HG02678 (cell line): ENCODE data around the gene PCDH10.

Source experiments
- ATAC-seq: cut with Tn5 transposase; IDR thresholded peaks from one replicate; pipeline ENCODE4 v1.9.1; 2021; ENCODE audit warnings: mild to moderate bottlenecking, moderate library complexity; ENCODE audit not compliant: unreplicated experiment

Gene PCDH10

DNA sequence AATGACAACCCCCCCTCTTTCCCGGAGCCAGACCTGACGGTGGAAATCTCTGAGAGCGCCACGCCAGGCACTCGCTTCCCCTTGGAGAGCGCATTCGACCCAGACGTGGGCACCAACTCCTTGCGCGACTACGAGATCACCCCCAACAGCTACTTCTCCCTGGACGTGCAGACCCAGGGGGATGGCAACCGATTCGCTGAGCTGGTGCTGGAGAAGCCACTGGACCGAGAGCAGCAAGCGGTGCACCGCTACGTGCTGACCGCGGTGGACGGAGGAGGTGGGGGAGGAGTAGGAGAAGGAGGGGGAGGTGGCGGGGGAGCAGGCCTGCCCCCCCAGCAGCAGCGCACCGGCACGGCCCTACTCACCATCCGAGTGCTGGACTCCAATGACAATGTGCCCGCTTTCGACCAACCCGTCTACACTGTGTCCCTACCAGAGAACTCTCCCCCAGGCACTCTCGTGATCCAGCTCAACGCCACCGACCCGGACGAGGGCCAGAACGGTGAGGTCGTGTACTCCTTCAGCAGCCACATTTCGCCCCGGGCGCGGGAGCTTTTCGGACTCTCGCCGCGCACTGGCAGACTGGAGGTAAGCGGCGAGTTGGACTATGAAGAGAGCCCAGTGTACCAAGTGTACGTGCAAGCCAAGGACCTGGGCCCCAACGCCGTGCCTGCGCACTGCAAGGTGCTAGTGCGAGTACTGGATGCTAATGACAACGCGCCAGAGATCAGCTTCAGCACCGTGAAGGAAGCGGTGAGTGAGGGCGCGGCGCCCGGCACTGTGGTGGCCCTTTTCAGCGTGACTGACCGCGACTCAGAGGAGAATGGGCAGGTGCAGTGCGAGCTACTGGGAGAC, 1.6 kb downstream of the PCDH10 start:
- ATAC-seq = no peak

DNA sequence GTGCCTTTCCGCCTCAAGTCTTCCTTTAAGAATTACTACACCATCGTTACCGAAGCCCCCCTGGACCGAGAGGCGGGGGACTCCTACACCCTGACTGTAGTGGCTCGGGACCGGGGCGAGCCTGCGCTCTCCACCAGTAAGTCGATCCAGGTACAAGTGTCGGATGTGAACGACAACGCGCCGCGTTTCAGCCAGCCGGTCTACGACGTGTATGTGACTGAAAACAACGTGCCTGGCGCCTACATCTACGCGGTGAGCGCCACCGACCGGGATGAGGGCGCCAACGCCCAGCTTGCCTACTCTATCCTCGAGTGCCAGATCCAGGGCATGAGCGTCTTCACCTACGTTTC, 2.2 kb downstream of the PCDH10 start:
- ATAC-seq = no peak

DNA sequence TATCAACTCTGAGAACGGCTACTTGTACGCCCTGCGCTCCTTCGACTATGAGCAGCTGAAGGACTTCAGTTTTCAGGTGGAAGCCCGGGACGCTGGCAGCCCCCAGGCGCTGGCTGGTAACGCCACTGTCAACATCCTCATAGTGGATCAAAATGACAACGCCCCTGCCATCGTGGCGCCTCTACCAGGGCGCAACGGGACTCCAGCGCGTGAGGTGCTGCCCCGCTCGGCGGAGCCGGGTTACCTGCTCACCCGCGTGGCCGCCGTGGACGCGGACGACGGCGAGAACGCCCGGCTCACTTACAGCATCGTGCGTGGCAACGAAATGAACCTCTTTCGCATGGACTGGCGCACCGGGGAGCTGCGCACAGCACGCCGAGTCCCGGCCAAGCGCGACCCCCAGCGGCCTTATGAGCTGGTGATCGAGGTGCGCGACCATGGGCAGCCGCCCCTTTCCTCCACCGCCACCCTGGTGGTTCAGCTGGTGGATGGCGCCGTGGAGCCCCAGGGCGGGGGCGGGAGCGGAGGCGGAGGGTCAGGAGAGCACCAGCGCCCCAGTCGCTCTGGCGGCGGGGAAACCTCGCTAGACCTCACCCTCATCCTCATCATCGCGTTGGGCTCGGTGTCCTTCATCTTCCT, 2.7 kb downstream of the PCDH10 start:
- ATAC-seq = no peak

DNA sequence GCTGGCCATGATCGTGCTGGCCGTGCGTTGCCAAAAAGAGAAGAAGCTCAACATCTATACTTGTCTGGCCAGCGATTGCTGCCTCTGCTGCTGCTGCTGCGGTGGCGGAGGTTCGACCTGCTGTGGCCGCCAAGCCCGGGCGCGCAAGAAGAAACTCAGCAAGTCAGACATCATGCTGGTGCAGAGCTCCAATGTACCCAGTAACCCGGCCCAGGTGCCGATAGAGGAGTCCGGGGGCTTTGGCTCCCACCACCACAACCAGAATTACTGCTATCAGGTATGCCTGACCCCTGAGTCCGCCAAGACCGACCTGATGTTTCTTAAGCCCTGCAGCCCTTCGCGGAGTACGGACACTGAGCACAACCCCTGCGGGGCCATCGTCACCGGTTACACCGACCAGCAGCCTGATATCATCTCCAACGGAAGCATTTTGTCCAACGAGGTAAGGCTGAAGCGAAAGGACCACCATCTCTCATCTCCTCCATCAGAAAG, 3.3 kb downstream of the PCDH10 start:
- ATAC-seq = no peak

DNA sequence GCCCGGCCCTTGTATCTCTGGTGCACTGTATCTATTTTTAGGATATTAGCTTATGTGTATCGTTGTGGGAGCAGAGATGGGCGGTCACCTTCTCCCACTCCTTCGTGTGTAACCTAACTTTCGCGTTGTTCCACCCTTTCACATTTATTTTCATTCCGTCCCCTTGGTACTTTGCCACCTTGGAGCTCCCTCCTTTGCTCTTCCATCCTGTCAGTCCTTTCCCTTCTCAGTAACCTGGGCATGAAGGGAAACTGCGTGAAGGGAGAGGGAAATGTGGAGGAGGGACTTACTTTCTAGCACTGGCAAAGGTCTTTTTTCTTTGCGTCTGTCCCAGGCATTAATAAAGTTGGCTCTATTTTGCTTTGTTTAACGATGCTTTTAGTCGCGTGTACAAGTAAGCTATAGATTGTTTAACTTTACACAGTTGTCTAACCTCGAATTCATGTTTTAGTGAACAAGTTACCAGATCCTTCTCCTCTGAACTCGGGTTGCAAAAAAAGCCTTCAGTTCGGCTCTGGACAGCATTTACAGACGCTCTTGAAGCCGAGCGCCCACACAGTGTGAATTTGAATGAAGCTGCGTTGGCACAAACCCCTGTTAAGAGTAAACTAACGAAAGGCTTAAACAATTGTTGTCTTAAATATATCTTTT, 3.9 kb downstream of the PCDH10 start:
- no peak for ATAC-seq

DNA sequence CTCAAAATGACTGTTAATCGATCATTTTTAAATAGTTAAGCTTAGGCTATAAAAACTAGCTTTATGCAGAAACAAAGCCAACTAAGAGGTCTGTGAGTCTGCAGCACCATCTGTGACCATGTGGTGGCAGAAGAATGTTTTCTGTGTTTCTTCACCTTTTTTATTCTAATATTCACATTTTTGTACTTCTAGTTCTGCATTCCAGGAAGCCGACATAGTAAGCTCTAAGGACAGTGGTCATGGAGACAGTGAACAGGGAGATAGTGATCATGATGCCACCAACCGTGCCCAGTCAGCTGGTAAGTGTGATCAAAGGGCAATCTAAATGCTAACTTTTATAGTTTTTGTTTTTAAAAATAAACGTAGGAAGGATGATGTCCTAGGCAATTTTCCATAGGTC, 5.6 kb downstream of the PCDH10 start:
- no peak for ATAC-seq

DNA sequence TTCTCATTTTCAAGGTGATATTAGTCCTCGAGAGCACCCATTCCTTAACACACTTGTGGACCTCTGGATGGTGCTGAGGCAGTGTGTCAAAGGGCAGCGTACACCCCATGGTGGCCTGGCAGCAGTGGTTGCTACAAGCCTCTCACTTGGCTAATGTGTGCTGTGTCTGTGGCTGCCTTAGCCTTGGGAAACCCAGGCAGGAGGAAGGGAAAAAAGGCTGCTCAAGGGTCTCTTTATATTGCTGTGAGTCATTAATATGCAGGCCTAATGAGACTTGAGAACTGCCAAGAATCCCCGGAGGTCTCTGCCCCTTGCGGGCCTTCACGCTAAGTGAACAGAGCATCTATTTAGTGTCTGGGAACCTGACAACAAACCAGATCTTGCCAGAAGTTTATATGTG, 7.0 kb downstream of the PCDH10 start:
- no peak for ATAC-seq

DNA sequence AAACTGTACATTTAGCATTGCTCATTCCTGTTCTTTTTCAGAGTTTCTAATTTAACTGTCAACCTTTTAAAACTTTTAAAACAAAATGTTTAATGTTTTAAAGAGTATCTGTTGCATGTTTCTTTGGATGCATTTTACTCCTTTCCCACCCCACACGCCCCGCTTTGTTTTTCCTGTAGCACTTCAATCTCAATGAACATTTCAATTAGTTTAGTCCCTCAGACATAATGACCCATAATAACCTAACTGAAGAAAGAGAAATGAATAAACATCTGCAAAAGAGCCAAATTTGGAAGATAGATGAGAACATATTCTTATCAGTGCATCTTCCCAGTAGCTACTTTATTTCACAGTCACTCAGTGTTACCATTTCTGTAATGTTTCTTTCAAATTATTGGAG, 7.5 kb downstream of the PCDH10 start:
- no peak for ATAC-seq

DNA sequence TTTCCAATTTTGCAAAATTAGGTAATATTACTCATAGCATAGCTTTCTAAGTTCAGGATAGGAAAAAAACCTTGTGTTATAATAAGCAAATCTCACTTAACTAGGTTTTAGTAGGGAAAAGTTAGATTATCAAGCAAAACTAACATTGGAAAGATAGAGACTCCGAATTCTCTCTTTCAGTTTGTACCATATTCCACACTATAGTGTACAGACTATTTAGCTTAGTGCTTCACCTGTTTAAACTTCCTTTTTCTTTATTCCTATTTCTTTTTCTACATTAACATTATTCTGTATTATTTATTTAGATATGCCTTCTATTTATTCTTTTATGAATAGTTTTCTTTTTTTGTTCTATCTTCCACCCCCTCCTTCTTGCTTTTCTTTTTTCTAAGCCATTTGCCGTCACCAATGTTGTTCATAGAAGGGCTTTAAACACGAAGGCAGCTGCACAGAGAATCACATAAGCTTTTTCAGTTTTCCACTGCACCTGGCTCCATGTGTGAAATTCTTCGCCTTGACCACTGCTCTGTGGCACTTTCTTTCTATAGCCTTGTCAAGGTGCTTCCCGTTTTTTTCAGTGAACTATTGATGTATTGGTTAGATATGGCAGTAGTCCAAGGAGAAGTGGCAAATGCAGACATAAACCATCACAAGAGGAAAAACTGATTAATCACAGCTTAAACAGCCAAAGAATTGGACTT, 8.5 kb downstream of the PCDH10 start:
- ATAC-seq = no peak

DNA sequence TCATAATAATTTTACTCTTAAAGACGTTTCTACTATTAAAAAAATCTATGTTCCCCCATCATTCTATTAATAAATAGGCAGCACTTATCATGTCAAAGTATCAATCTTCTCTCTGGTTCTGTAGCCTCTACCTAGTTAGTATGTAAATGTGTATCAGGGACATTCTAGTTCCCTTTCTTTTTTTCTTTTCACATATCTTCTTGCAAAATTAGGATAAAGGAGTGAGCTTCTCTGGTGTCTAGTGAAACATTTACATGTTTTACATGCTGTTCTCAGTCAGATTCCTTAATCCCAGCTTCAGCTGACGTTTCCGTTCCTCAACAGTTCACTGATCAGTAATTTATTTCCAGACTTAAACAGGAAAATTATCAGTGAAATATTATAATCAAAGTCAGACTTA, 11.8 kb downstream of the PCDH10 start:
- ATAC-seq = no peak

DNA sequence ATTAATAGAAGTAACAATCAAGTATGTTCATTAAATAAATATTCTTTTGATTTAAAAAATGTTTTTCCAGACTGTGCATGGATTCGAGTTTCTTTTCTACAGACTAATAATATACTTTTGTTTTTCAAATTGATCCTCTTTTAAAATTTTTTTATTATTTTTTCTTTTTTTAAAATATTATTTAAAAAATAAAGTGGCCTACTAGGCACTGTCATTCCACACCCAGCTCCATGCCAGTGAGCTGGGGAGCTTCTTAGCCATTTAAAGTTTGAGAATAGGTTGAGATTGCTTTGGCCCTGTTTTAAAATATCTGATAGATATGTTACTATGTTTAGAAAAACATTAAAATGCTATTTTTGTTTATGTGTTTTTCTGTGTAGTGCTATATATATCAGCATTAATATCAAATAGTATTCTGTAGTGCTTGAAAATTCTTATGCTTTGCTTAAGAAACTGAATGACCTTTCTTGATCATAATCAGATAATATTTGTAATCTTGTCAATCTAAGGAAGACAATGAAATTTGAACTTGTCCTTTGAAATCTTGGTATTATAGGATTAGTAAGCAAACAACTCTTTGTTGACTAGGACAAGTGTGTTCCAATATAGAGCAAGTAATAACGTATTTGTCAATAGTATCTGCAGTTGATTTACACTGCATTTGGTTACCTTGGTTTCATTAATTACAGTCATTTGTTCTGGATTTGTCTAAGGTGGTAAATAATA, 12.6 kb downstream of the PCDH10 start:
- no peak for ATAC-seq

DNA sequence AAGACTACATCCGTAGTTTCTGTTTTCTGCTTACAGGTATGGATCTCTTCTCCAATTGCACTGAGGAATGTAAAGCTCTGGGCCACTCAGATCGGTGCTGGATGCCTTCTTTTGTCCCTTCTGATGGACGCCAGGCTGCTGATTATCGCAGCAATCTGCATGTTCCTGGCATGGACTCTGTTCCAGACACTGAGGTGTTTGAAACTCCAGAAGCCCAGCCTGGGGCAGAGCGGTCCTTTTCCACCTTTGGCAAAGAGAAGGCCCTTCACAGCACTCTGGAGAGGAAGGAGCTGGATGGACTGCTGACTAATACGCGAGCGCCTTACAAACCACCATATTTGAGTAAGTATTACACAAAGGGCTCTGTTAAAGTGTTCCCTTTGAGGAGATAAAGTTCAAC, 13.8 kb downstream of the PCDH10 start:
- no peak for ATAC-seq

DNA sequence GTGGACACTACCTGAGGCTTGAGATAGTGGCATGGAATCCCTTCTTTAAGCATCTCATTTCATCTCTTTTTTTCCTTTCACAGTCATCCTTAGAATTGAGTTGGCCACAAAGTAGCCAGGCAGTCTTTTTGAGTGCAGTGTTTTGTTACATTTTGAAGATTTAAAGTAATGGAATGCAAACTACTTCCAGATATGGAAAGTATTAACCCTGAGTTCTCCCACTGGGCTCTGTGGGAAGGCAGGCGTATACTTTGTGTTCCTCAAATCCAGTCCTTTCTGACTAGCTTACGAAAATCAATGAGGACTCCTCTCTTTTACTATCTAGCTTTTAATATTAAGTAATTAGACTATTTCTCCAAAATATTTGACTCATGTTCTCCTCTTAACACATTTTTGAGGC, 29.9 kb downstream of the PCDH10 start:
- ATAC-seq = no peak

DNA sequence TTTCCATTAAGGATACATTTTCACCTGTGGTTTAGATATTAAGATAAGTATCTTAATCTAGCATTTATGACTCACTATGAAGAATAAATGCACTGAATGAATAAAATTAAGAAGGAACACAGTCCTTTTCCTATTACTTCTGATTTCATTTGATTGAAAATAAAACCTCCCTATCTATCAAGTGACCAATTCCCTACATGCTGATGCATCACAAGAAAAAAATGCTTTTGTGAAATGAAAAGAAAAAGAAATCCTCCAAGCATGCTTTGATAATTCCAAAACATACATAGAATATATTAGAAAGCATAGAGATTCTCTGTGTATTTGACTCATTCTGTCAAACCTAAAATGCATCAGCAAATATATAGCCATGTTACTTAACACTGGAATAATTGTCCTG, 37.1 kb downstream of the PCDH10 start:
- ATAC-seq = no peak

DNA sequence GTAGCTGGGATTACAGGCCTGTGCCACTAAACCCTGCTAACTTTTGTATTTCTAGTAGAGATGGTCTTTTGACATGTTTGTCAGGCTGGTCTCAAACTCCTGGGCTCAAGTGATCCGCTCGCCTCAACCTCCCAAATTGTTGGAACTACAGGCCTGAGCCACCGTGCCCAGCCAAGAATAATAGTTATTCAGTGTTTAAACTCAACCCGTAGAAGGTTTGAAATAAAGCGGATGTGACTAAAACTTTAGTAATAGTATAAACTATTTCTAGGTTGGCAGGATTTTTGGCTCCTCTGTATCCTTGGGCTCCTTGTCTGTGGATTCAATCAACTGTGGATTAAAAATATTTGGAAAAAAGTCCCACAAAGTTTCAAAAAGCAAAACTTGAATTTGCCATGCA, 37.8 kb downstream of the PCDH10 start:
- no peak for ATAC-seq

DNA sequence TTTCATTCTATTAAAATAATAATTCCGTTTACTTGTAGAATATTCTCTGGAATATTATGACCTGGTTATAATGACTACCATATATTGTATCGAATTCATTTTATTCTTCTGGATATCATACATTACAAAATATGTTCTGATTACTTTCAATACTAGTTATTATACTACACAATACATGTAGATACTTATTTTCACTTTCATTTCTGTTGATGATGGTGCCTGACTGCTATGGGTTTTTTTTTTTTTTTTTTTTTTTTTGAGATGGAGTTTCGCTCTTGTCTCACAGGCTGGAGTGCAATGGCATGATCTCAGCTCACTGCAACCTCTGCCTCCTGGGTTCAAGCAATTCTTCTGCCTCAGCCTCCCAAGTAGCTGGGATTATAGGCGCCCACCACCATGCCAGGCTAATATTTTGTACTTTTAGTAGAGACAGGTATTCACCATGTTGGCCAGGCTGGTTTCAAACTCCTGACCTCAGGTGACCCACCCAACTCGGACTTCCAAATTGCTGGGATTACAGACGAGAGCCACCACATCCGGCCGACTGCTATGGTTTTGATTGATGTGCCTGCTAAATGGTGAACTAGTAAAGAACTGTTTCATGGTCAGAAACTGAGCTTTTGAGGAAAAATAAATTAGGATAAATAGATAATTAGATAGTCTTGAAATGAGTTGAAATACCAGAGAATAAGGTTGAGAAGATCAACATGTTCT, 39.5 kb downstream of the PCDH10 start:
- no peak for ATAC-seq

DNA sequence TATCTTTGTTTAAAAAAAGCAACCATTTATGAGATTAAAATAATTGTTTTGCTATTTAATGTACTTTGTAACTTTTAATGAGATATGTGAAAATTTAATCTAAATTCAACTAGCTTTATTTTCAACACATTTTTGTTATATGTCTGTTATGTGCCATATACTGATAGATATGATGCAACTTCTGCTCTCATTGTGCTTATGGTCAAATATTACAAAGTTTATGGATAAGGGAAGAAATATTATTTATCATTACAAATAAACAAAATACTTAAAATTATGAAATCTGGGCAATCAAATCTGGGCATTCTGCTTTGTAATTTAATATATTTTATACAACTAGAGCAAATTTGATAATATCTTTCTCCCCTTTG, 40.0 kb downstream of the PCDH10 start:
- ATAC-seq = no peak

DNA sequence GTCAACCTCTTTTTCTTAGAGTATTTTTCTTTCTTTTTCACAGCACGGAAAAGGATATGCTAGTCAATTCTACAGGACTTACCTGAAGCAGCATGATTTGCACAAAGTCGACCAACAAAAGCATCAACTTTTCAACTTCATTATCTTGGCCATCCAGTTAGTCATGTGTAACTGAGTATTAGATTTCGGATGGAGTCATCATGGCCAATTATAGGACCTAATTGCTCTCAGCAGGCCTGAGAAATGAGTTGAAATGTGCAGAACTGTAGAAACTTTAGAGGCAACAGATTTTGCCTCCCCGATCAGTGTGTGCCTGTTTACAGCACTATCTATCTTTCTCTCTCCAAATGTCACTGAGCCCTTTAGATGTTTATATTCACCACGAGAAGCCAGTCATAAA, 41.0 kb downstream of the PCDH10 start:
- no peak for ATAC-seq

DNA sequence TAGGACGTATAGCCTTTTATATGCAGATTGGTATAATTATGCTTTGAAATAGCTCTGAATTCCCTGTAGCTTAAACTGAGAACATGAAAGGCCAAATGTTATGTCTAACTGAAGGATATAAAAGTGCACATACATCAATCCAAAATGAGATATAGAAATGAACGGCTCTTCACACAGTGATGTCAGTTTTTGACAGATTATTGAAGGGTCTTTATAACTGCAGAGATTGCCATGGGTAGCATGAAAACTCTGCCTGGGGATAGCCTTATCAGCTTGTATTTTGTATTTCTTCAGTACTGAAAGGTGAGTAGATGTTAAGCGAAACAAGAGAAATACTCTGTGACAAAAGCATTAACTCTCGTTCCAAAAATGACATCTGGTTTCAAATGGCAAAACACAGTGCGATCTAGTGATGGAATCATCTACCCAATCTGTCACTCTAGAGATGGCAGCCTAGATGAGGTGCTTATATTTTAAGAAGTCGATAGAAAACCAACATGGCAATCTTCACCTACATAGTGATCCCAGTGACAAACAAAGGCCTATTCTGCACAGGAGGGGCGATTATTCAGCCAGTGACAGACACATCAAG, 59.7 kb downstream of the PCDH10 start:
- ATAC-seq = no peak

DNA sequence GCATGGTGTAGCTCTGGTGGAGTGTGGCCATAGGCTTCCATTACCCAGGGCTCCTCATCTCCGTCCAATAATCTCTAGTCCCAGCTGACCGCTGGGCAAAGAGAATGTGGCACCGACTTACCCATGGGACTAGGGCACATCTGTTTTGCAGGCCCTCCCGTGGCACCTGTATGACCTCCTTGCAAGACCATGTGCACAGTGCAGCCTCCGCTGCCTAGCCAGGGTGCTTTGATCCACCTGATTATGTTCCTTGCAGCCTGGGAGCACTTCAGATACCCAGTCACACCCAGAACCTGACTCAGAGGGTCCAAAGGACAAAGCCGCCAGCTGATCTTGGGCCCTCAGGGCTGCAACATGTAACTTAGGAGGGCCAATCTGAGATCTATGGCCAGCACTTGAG, 84.8 kb downstream of the PCDH10 start:
- ATAC-seq = no peak
